Ishikawa (cell line): ENCODE results near the gene ACACB.

Experiments
- CEBPB ChIP-seq: IDR thresholded peaks from 2 replicates; pipeline ENCODE4 v1.6.1; 2012
- CREB1 ChIP-seq: IDR thresholded peaks from 2 replicates; pipeline ENCODE4 v1.6.1; 2012; ENCODE audit warnings: low read depth
- EGR1 ChIP-seq: IDR thresholded peaks from 2 replicates; pipeline ENCODE4 v1.6.1; 2012
- EP300 ChIP-seq: IDR thresholded peaks from 2 replicates; pipeline ENCODE4 v1.6.1; 2012; ENCODE audit warnings: borderline replicate concordance
- FOXM1 ChIP-seq: IDR thresholded peaks from 2 replicates; pipeline ENCODE4 v1.6.1; 2012; ENCODE audit warnings: low read depth, borderline replicate concordance
- NFIC ChIP-seq: IDR thresholded peaks from 2 replicates; pipeline ENCODE4 v1.6.1; 2012
- RAD21 ChIP-seq: IDR thresholded peaks from 2 replicates; pipeline ENCODE4 v1.6.1; 2012; ENCODE audit warnings: low read depth
- TAF1 ChIP-seq: IDR thresholded peaks from 2 replicates; pipeline ENCODE4 v1.6.1; 2012; ENCODE audit warnings: low read depth, mild to moderate bottlenecking
- TCF12 ChIP-seq: IDR thresholded peaks from 2 replicates; pipeline ENCODE4 v1.6.1; 2012; ENCODE audit warnings: low read depth
- TEAD4 ChIP-seq: IDR thresholded peaks from 2 replicates; pipeline ENCODE4 v1.6.1; 2012
- YY1 ChIP-seq: IDR thresholded peaks from 2 replicates; pipeline ENCODE4 v1.6.1; 2012; ENCODE audit warnings: low read depth
- ZBTB7A ChIP-seq: IDR thresholded peaks from 2 replicates; pipeline ENCODE4 v1.6.1; 2012; ENCODE audit warnings: low read depth
- TF ChIP-seq, protein P1 (sequence below): IDR thresholded peaks from 2 replicates; pipeline ENCODE4 v1.6.1; 2012; ENCODE audit warnings: low read depth, mild to moderate bottlenecking
- TF ChIP-seq, protein P2 (sequence below): IDR thresholded peaks from 2 replicates; pipeline ENCODE4 v1.6.1; 2012
- TF ChIP-seq, protein P3 (sequence below): IDR thresholded peaks from 2 replicates; pipeline ENCODE4 v1.6.1; 2012

The ACACB gene

DNA sequence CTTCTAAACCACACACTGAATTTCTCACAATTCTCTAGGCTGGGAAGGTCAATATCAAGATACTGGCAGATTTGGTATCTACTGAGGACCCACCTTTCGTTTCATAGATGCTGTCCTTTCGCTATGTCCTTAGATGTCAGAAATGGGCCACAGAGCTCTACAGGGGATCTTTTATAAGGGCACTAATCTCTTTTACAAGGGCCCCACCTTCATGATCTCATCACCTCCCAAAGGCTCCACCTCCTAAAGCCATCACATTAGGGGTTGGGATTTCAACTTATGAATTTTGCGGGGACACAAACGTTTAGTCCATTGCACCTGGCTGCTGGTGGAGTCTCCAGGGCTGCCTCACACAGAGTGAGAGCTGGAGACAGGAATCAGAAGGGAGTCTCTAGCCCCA, 79.9 kb downstream of the ACACB start:
- TF ChIP-seq, protein P1, sequence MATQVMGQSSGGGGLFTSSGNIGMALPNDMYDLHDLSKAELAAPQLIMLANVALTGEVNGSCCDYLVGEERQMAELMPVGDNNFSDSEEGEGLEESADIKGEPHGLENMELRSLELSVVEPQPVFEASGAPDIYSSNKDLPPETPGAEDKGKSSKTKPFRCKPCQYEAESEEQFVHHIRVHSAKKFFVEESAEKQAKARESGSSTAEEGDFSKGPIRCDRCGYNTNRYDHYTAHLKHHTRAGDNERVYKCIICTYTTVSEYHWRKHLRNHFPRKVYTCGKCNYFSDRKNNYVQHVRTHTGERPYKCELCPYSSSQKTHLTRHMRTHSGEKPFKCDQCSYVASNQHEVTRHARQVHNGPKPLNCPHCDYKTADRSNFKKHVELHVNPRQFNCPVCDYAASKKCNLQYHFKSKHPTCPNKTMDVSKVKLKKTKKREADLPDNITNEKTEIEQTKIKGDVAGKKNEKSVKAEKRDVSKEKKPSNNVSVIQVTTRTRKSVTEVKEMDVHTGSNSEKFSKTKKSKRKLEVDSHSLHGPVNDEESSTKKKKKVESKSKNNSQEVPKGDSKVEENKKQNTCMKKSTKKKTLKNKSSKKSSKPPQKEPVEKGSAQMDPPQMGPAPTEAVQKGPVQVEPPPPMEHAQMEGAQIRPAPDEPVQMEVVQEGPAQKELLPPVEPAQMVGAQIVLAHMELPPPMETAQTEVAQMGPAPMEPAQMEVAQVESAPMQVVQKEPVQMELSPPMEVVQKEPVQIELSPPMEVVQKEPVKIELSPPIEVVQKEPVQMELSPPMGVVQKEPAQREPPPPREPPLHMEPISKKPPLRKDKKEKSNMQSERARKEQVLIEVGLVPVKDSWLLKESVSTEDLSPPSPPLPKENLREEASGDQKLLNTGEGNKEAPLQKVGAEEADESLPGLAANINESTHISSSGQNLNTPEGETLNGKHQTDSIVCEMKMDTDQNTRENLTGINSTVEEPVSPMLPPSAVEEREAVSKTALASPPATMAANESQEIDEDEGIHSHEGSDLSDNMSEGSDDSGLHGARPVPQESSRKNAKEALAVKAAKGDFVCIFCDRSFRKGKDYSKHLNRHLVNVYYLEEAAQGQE, result no peak
- TF ChIP-seq EP300, result no peak
- no peak for TF ChIP-seq TCF12
- TF ChIP-seq, protein P2, sequence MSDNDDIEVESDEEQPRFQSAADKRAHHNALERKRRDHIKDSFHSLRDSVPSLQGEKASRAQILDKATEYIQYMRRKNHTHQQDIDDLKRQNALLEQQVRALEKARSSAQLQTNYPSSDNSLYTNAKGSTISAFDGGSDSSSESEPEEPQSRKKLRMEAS, result no peak
- no peak for TF ChIP-seq TAF1
- TF ChIP-seq TEAD4, result no peak
- no peak for TF ChIP-seq CREB1
- TF ChIP-seq, protein P3, sequence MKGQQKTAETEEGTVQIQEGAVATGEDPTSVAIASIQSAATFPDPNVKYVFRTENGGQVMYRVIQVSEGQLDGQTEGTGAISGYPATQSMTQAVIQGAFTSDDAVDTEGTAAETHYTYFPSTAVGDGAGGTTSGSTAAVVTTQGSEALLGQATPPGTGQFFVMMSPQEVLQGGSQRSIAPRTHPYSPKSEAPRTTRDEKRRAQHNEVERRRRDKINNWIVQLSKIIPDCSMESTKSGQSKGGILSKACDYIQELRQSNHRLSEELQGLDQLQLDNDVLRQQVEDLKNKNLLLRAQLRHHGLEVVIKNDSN, result no peak
- TF ChIP-seq RAD21, result no peak
- no peak for TF ChIP-seq CEBPB
- TF ChIP-seq ZBTB7A, result no peak
- TF ChIP-seq NFIC, result no peak
- no peak for TF ChIP-seq EGR1
- no peak for TF ChIP-seq YY1
- no peak for TF ChIP-seq FOXM1

DNA sequence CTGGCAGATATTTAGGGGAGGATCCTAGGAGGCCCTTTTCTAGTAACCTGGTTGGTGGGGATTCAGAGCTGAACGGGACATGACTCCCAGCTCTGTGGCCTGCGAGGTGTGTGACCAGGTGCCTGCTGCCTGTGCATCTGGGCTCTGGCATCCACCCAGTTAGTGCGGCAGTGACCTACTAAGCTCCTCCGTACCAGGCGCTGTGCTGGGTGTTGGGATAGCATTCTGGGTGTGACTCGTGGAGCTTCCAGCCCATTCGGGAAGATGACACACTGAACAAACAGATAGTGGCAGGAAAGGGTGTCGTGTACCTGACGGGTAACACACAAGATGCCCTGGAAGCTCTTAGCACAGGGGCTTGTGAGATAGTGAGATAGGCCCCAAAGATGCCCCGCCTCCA, 80.9 kb downstream of the ACACB start:
- TF ChIP-seq EGR1, result no peak
- TF ChIP-seq CEBPB, result no peak
- TF ChIP-seq, protein P3, result no peak
- TF ChIP-seq RAD21, result no peak
- no peak for TF ChIP-seq TCF12
- TF ChIP-seq ZBTB7A, result no peak
- no peak for TF ChIP-seq TEAD4
- TF ChIP-seq, protein P2, result no peak
- TF ChIP-seq EP300, result no peak
- TF ChIP-seq NFIC, result no peak
- no peak for TF ChIP-seq FOXM1
- TF ChIP-seq TAF1, result no peak

DNA sequence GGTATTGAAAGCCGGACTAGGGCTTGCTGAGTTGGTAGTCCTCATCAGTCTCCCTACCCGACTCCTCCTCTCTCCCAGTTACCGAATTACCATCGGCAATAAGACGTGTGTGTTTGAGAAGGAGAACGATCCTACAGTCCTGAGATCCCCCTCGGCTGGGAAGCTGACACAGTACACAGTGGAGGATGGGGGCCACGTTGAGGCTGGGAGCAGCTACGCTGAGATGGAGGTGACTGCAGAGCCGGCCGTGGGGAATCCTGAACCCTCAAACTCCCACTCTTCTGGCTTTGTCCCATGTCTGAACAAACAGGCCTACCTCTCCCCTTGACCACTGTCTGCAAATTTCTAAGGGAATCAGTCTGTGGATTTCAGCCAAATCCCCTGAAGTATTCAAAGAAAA, 82.9 kb downstream of the ACACB start:
- TF ChIP-seq RAD21, result no peak
- TF ChIP-seq TEAD4, result no peak
- TF ChIP-seq, protein P3, result no peak
- TF ChIP-seq TAF1, result no peak
- no peak for TF ChIP-seq CEBPB
- no peak for TF ChIP-seq TCF12
- TF ChIP-seq NFIC, result no peak
- TF ChIP-seq, protein P2, result no peak
- TF ChIP-seq, protein P1, result no peak
- TF ChIP-seq EGR1, result no peak
- no peak for TF ChIP-seq FOXM1
- no peak for TF ChIP-seq YY1
- TF ChIP-seq CREB1, result no peak
- TF ChIP-seq EP300, result no peak
- TF ChIP-seq ZBTB7A, result no peak

DNA sequence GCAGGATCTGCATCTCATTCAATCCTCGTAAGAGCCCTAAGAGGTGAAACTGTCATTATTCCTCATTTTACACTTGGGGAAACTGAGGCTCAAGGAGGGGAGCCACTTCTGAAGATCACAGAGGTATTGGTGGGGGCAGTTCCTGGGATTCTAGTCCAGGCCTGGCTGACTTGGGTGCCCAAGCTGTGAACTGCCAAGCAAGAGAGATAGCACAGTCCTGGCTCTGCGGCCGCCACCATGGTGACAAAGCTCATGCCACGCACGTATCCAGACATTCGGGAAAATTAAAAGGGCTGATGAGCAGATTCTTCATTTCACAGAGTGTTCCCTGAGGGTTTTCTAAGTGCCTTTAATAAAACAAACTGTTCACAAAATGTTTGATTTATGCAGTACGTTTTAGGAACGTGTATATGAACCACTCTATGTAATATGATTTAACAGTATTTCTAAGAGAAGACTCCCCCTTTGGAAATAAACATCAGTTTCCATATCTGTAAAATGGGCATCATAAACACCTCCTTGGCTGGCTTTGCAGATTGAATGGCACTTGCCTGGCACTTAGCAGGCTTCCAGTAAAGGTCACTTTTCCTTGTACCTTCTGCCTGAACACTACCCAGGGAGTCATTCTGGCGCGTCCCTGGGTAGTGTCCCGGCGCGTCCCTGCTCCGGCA, 84.6 kb downstream of the ACACB start:
- TF ChIP-seq, protein P2, result no peak
- TF ChIP-seq FOXM1 (no peak), NFIC (no peak), EP300 (no peak), RAD21 (no peak), TCF12 (no peak), CREB1 (no peak), CEBPB (no peak), TAF1 (no peak), EGR1 (no peak)
- TF ChIP-seq, protein P3, result no peak
